ENCODE measurements around the gene PLCB4. TPM values are rescaled to one million over a fixed set of nuclear protein-coding genes. Genes with fewer than 3 reads are reported as not detected.

Gene PLCB4
- total RNA-seq, 1 donor from 2014 or later = 38.0 TPM

DNA sequence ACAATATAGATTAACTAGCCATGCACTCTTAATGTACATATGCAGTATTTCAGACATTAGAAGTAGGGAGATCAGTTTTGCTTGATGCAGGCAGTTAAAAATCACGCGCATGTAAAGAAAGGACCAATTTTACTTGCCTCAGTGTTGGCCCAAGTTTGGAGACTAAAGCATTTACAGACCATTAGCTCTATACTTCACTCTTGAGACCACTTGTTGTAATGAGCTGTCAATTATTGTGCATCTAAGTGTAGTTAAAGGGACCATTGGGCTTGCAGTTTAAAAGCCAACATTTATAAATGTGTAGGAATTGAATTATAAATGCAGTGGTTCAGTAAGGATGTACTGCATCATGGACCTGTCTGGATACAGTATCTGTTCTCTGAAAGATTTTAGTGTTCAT, 53.7 kb downstream of the PLCB4 start:
- no peaks in the 10 kb centered on the region for H3K27me3 ChIP-seq
- no peak overlapping the region for H3K4me3 ChIP-seq
- H3K27ac ChIP-seq = no peak overlapping the region
- no peak for TF ChIP-seq CTCF (IDR thresholded peaks at IDR 0.05)
- no peak for DNase-seq (ENCODE audit: low spot score in 2 of 2)
- no peaks in the 10 kb centered on the region for H3K36me3 ChIP-seq
- no peaks in the 10 kb centered on the region for H3K4me1 ChIP-seq
- intact Hi-C loops (cut with DNase I) = no loop called here
- H3K9me3 ChIP-seq = no peaks in the 10 kb centered on the region

GRCh38 chr20:9126527-9126926, 57.6 kb downstream of the PLCB4 start:
- H3K27me3 ChIP-seq = no peaks in the 10 kb centered on the region
- DNase-seq (ENCODE audit: low spot score in 2 of 2) = no peak
- H3K4me3 ChIP-seq = no peak overlapping the region
- intact Hi-C loops (cut with DNase I) = no loop called here
- no peaks in the 10 kb centered on the region for H3K36me3 ChIP-seq
- no peak for TF ChIP-seq CTCF (IDR thresholded peaks at IDR 0.05)
- H3K4me1 ChIP-seq = no peaks in the 10 kb centered on the region
- H3K9me3 ChIP-seq = peaks cover 0 to 4% of the 10 kb centered on the region in 2 donors
- H3K27ac ChIP-seq = no peak overlapping the region

GRCh38 chr20:9128568-9128967, 59.7 kb downstream of the PLCB4 start:
- H3K36me3 ChIP-seq = no peaks in the 10 kb centered on the region
- no peak overlapping the region for H3K4me3 ChIP-seq
- no peak for TF ChIP-seq CTCF (IDR thresholded peaks at IDR 0.05)
- peaks cover 10 to 11% of the 10 kb centered on the region in 2 donors for H3K9me3 ChIP-seq
- intact Hi-C loops (cut with DNase I) = no loop called here
- DNase-seq (ENCODE audit: low spot score in 2 of 2) = no peak
- no peaks in the 10 kb centered on the region for H3K4me1 ChIP-seq
- no peak overlapping the region for H3K27ac ChIP-seq
- no peaks in the 10 kb centered on the region for H3K27me3 ChIP-seq

GRCh38 chr20:9129756-9130155, 60.9 kb downstream of the PLCB4 start:
- no peak overlapping the region for H3K4me3 ChIP-seq
- no peak for DNase-seq (ENCODE audit: low spot score in 2 of 2)
- H3K36me3 ChIP-seq = no peaks in the 10 kb centered on the region
- intact Hi-C loops (cut with DNase I) = no loop called here
- H3K4me1 ChIP-seq = no peaks in the 10 kb centered on the region
- H3K9me3 ChIP-seq = peaks cover 10 to 11% of the 10 kb centered on the region in 2 donors
- no peak for TF ChIP-seq CTCF (IDR thresholded peaks at IDR 0.05)
- H3K27ac ChIP-seq = no peak overlapping the region
- H3K27me3 ChIP-seq = no peaks in the 10 kb centered on the region

DNA sequence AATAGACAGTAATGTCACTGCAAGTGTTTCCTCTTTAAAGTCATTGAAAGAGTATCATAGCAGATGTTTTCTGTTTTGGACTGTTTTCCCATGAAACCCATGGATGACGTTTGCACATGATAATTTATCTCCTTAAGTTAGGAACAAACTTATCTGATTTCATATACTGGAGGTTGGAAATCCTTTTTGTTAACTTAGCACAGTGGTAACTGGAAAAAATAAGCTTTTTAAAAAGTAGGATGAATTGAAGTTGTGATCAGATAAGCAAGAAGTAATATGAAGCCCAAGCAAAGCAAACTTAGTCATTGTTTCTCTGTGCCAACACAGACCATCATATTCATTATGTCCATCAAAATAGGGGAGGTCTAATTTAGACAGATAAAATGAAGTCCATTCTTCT, 61.6 kb downstream of the PLCB4 start:
- Histone ChIP-seq H3K27ac (no peak overlapping the region), H3K36me3 (no peaks in the 10 kb centered on the region), H3K9me3 (peaks cover 10 to 11% of the 10 kb centered on the region in 2 donors), H3K4me3 (no peak overlapping the region), H3K4me1 (no peaks in the 10 kb centered on the region), H3K27me3 (no peaks in the 10 kb centered on the region)
- no peak for DNase-seq (ENCODE audit: low spot score in 2 of 2)
- intact Hi-C loops (cut with DNase I) = no loop called here
- no peak for TF ChIP-seq CTCF (IDR thresholded peaks at IDR 0.05)

- TF ChIP-seq CTCF (IDR thresholded peaks at IDR 0.05) = no peak
- no peaks in the 10 kb centered on the region for H3K36me3 ChIP-seq
- no peak for DNase-seq (ENCODE audit: low spot score in 2 of 2)
- H3K27ac ChIP-seq = no peak overlapping the region
- H3K4me3 ChIP-seq = no peak overlapping the region
- H3K27me3 ChIP-seq = no peaks in the 10 kb centered on the region
- intact Hi-C loops (cut with DNase I) = loop anchor here (2.0 kb wide), 1 partner anchor 21 kb away; no protein-coding TSS in a partner anchor
- no peaks in the 10 kb centered on the region for H3K4me1 ChIP-seq
- H3K9me3 ChIP-seq = peaks cover 10 to 11% of the 10 kb centered on the region in 2 donors
These were observed 63.0 kb downstream of the PLCB4 start for GRCh38 chr20:9131841-9132240.
